Fibroblast of lung (primary cell): ENCODE measurements around the gene OTOGL.

Experiments used
- CTCF ChIP-seq, 2 donors: IDR thresholded peaks in 1 of 2; conservative IDR thresholded peaks in 1 of 2; 1 replicate in 1 of 2; 2 replicates in 1 of 2; pipeline ENCODE4 v1.5.1; 2011 to 2012; ENCODE audit warnings: low read length in 2 of 2, control low read depth in 1 of 2, inconsistent platforms in 1 of 2, low read depth in 1 of 2, mild to moderate bottlenecking in 1 of 2
- EZH2 ChIP-seq: IDR thresholded peaks from 2 replicates; pipeline ENCODE4 v1.5.1; 2012; ENCODE audit warnings: low read length, control low read depth, mild to moderate bottlenecking; ENCODE audit errors: missing control alignments

GRCh38 chr12:80264386-80264785 lies 165.0 kb downstream of the OTOGL start:
- TF ChIP-seq CTCF (conservative IDR thresholded peaks at IDR 0.05 in 1 of 2, IDR thresholded peaks at IDR 0.05 in 1 of 2; ENCODE audit: low read depth in 1 of 2, low read length in 2 of 2) (no peak), EZH2 (no peak)
